HG03439 (cell line): ENCODE measurements around the gene PIP4K2B.

Source experiments
- ATAC-seq: cut with Tn5 transposase; IDR thresholded peaks from one replicate; pipeline ENCODE4 v1.9.1; 2021; ENCODE audit warnings: mild to moderate bottlenecking, moderate library complexity; ENCODE audit not compliant: unreplicated experiment

PIP4K2B gene

GRCh38 chr17:38746004-38746848 lies 53.1 kb downstream of the PIP4K2B start:
- ATAC-seq: no peak

DNA sequence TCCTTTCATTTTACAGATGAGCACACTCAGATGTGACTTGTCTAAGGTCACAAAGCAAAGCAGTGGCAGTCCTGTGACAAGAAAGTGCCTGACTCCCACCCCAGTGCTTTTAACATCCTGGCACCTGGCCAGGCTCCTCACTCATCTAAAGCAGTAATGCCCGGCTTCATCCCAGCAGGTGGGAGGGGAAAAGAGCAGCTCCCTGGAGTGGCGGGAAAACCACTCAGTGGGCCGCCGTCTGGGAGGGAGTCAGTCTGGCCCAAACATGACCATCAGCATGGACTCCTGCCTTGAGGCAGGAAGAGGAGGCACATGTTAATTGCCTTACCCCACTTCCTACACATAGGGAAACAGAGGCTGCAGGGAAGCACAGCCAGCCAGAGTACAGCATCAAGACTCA lies 53.8 kb downstream of the PIP4K2B start:
- ATAC-seq: no peak

GRCh38 chr17:38743556-38744171 lies 55.7 kb downstream of the PIP4K2B start:
- ATAC-seq: no peak

GRCh38 chr17:38742411-38743308 lies 56.7 kb downstream of the PIP4K2B start:
- ATAC-seq: no peak

DNA sequence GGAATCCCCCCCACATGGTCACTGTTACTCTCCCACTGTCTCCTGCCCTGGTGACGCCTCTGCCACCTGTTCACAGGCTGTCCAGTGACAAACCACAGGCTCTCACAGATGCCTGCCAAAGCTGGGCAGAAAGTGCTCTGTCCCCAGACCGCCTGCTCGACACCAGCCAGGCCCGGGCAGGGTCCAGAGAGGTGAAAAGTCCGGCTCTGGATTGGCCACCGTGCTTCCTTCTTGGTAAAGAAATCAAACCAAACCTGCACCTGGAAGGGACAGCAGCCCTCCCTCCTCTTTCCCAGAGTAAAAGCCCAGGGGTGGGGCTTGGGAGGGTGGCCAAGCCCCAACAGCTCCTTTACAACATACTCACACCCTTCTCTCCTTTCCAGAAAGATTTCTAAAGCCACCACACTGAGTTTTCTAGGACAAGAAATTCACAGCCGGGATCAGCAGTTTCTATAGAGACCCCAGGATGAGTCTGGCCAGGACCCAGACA lies 57.4 kb downstream of the PIP4K2B start:
- no peak for ATAC-seq

DNA sequence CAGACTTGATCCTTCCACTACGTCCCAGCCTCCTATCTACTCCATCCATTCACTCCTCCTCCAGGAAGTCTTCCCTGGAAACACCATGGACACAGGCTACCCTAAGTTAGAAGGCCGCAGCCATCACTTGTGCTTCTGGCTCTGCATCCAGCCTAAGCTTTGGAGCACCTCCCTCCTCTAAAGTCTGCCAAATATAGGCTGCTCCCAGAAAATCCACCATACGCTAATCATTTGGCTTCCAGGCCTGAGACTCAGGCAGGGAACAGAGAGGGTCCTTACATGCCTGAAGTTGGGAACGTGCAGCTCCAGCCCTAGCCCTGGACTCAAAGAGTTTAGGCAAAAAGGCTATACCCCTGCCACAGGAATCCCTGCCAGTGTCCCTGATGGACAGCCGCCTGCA lies 57.9 kb downstream of the PIP4K2B start:
- ATAC-seq: no peak

DNA sequence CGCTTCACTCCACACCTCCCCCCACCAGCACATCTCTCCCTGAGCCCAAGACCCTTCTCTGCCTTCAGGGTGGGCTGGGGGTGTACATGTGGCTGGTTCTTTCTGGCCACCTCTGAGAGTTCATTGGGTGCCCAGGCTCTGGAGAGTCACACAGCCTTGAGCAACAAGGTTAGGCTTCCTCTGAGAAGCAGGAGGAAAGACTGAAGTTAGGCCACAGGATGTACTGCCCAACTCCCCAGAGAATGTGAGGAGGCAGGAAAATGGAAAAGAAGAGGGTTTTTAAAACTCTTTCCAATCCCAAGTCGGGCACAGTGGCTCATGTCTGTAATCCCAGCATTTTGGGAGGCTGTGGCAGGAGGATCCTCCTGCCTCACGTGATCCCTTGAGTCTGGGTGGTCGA lies 58.5 kb downstream of the PIP4K2B start:
- no peak for ATAC-seq

DNA sequence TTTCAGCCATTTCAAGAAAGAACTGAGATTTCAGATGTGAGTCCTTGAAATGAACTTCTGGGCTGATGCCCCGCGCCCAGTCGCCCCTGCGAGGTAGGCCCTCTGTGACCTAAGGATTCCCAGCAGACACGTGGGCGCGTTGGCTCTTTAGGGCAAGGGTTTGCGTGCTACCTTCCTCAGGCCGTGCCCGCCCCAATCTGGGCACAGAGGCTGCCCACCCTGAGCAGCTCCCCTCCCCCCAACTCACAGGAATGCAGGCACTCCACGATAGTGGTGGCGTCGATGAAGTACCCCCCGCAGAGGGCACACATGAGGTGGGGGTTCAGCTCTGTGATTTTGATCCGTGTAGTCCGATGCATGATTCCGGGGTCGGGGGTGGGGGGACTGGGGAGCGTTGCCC lies 59.3 kb downstream of the PIP4K2B start:
- ATAC-seq: no peak

- no peak for ATAC-seq
Measured at GRCh38 chr17:38739305-38739704, 60.1 kb downstream of the PIP4K2B start.

DNA sequence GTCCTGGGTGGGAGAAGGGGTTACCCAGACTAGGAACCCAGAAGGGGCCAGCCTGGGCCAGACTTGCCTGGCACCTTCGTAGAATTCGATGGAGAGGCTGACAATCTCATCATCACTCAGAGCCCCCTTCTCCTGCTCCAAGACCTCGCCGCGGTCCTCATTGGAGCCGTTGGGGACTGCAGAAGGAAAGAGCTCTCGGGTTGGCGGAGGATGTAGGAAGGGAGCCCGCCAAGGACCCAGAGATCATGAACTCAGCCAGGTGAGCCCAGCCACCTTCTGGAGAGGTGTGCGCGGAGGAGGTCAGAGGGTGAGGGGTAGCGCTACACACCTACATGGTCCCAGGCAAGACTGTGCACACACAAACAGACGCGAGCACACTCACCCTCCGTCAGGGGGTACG lies 60.7 kb downstream of the PIP4K2B start:
- ATAC-seq: no peak

DNA sequence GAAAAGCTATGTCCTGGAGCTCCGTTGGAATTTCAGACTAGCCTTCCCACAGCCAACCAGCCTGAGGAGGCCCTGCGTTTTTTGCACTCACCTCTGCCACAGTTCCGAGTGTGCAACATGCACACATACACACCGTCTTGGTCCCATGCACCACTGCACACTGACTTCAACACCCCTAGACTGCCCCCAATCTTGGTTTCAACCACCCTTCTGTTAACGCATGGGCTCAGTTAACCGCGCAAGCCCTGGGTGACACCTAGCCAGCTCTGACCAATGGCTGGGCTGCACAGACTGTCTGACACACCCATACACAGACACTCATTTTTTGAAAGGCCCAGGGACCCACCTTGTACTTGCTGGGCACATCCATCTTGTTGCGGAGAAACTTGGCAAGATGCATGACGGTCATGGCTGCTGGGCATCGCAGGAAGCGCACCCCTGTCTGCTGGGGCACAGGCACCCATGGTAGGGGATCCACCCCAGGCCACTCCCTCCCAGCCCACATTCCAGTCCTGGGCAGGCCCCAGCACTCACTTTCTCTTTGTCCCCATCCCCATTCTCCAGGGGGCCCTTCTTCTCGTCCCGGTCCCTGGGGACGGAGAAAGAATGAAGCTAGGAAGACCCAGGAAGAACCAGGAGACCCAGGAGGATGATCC lies 61.2 kb downstream of the PIP4K2B start:
- ATAC-seq: no peak

DNA sequence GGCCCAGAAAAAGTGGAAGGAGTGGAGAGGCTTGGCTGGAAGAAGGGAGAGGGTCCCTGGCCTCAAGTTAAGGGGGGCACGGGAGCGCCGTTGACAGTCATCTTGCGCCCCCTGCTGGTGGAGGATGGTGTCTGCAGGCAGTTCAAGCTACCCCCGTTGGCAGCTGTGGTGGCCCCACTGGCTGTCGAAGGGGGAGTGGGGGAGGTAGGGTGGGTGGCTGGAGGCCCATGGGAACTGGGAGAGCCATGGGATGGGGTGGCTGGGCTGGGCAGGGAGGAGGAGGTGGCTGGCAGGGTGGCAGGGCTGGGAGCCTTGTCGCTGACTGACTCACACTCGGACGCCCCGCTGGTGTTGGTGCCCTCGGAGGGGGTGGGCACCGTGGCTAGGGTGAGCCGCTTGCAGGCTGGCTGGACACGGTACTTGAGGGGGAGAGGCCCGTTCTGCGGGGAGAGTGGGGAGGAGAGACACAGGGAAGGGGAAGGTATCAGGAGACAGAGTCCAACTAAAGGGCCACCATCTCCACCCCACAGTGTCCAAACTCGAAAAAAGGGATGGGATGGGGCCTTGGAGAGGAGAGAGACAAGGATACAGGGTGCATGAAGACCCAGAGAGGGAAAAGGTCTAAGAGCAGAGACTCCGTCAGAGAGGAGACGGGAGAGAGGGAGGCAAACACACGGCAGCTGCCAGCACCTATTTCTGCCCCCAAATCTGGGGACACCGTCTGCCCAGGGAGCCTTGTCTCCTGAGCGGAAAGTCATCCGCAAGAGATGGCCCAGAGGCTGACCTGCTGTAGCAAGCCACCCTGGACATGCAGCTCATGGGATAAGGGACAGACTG lies 64.0 kb downstream of the PIP4K2B start:
- no peak for ATAC-seq

DNA sequence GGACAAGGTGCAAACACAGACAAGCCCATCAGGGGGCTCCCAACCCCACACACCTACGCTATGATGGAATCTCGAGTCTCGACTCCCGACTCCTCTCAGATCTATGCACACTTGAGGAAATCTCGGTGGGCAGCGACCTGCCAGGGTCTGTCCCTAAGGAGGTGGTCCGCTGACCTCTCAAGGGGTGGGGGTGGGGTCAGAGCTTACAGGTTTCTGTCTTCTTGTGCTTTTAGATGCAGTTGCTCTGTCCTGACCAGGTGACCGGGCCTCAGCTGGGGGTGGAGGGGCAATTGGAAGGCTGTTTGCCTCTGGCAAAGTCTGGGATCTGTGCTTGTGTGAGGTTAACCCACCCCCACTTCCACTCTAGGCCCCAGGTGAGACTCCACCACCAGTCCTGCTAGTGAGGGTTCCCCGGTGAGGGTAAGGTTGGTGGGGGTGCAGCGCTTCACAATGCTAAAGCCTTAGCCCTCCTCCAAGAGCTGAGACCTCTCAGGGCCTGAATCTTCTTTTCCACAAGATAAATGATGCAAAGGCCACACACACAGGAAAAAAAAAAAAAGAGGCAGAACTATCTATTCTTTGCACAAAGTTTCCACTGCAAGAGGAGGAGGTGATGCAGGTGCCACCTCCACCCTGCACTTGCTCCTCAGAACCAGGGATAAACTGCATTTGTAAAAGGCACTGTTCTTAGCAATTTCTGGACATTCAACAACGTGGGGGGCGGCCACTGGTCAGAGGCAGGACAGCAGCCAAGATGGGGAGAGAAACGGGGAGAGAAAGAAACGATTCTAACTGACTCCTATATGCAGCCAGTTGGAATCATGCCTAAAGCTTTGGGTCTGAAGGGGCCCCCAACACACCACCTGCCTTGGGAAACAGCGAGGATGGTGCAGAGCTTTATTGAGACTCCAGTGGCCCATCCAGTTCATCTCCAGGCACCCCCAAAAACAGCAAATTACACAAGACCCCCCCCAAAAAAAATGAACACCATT lies 65.1 kb downstream of the PIP4K2B start:
- no peak for ATAC-seq

GRCh38 chr17:38733282-38733981 lies 65.9 kb downstream of the PIP4K2B start:
- ATAC-seq: no peak

- ATAC-seq: no peak
Measured at GRCh38 chr17:38732376-38733281, 66.7 kb downstream of the PIP4K2B start.

GRCh38 chr17:38731526-38732294 lies 67.6 kb downstream of the PIP4K2B start:
- ATAC-seq: no peak
